HS-5 (cell line): ENCODE data around the gene TMEM198.
A peak's percentile ranks its signal among the peaks of the same experiment; 100 is the strongest.

Experiments used
- DNase-seq: peaks from one replicate; pipeline ENCODE4 v3.0.0-alpha.2; 2012; ENCODE audit warnings: low read depth

TMEM198 gene

GRCh38 chr2:219509780-219510511, 33.9 kb upstream of the TMEM198 start:
- no peak for DNase-seq

- DNase-seq, result no peak
Observed at GRCh38 chr2:219510512-219511135, 33.2 kb upstream of the TMEM198 start.

GRCh38 chr2:219511547-219512325, 32.1 kb upstream of the TMEM198 start:
- no peak for DNase-seq

GRCh38 chr2:219512524-219513216, 31.2 kb upstream of the TMEM198 start:
- no peak for DNase-seq

GRCh38 chr2:219513787-219514186, 30.0 kb upstream of the TMEM198 start:
- no peak for DNase-seq

- DNase-seq, result no peak
Observed at GRCh38 chr2:219514196-219514761, 29.5 kb upstream of the TMEM198 start, which contains the start of gene ASIC4. Gene ASIC4 (plus strand): TSS chr2:219514482. CDS start chr2:219514725, 243 bp downstream.

GRCh38 chr2:219514836-219515235, 29.0 kb upstream of the TMEM198 start:
- DNase-seq, result no peak

- no peak for DNase-seq
Observed at GRCh38 chr2:219515874-219516629, 27.8 kb upstream of the TMEM198 start.

- no peak for DNase-seq
Observed at GRCh38 chr2:219516888-219517287, 26.9 kb upstream of the TMEM198 start.

GRCh38 chr2:219517954-219518778, 25.7 kb upstream of the TMEM198 start:
- no peak for DNase-seq

- no peak for DNase-seq
Observed at GRCh38 chr2:219519526-219519916, 24.3 kb upstream of the TMEM198 start.

- DNase-seq, result no peak
Observed at GRCh38 chr2:219520079-219520478, 23.7 kb upstream of the TMEM198 start.

- no peak for DNase-seq
Observed at GRCh38 chr2:219521066-219521880, 22.6 kb upstream of the TMEM198 start.

- peak; percentile 57 for DNase-seq
Observed at GRCh38 chr2:219522111-219523030, 21.5 kb upstream of the TMEM198 start.

GRCh38 chr2:219523031-219523671, 20.7 kb upstream of the TMEM198 start:
- DNase-seq, result no peak

GRCh38 chr2:219524817-219525216, 19.0 kb upstream of the TMEM198 start:
- no peak for DNase-seq

GRCh38 chr2:219525533-219526232, 18.1 kb upstream of the TMEM198 start:
- DNase-seq, result no peak
